Measurements from ENCODE around the gene CHAT.

CHAT gene

GRCh38 chr10:49597426-49598163 is 16.2 kb upstream of the CHAT start:
- no peak for DNase-seq

GRCh38 chr10:49598164-49598856 is 15.5 kb upstream of the CHAT start:
- DNase-seq = no peak

DNA sequence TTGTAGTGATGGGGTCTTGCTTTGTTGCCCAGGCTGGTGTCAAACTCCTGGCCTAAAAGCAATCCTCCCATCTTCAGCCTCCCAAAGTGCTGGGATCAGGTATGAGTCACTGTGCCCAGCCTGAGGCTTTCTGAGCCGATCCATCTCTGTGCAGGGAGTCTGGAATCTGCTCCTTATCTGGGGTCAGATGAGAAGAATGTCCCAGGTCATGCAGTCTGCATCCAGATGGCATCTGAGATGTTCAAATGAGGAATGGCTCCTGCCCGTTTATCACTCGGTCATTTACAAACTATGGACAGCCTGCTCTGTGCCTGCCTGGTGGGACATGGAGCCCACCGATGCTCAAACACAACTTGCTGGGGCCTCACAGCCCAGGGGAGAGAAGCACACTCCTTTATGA is 14.9 kb upstream of the CHAT start:
- DNase-seq = no peak

DNA sequence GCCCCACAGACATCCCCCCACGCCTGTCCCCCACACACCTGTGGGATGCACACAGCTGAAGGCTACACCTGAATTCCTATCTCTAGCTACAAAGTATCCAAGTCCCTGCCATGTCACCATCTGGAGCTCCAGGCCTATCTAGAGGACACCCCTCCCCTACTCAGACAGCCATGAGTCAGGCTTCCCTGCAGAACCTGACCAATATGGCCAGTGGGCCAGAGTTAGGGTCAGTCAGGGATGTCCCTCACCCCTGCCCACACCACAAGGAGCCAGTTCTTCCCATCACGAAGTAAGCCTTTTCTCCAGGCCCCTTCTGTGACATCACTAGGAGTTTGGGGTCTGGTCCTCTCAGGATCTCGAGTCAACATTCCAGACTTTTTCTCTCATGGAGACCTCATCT is 14.3 kb upstream of the CHAT start:
- no peak for DNase-seq

- DNase-seq = no peak
These were observed 13.8 kb upstream of the CHAT start for GRCh38 chr10:49600046-49600445.

GRCh38 chr10:49600781-49601400 is 12.9 kb upstream of the CHAT start:
- DNase-seq = no peak

- DNase-seq = no peak
These were observed 12.0 kb upstream of the CHAT start for GRCh38 chr10:49601857-49602256.

DNA sequence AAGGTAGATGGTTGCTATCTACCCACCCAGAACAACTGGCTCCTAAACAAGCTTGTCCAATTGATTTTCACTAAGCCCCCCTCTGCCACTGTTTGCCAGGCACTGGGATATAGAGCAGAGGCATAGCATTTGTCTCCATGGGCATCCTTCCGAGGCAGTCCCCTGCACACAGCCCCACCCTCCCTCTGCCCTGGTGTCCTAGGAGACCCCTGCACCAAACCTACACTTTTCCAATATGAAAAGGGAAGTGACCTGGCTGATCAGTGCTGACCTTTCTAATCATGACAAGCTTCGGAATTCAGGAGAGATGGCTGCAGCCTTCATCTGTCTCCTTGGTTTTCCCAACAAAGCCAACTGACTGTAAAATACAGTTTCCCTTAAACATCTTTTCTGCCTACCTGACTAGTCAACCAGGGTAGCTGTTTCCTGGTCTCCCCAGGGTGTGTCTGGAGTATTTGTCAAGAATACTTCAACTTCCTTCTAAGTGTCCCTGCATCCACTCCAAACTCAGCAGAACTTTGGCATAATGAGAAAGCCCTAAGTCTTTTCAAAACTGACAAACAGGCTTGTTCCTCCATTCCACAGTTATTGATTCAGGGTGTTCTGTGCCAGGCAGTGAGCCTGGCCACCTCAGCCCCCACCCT is 11.3 kb upstream of the CHAT start:
- DNase-seq = no peak

- DNase-seq = no peak
These were observed 8.5 kb upstream of the CHAT start for GRCh38 chr10:49605216-49605938.

DNA sequence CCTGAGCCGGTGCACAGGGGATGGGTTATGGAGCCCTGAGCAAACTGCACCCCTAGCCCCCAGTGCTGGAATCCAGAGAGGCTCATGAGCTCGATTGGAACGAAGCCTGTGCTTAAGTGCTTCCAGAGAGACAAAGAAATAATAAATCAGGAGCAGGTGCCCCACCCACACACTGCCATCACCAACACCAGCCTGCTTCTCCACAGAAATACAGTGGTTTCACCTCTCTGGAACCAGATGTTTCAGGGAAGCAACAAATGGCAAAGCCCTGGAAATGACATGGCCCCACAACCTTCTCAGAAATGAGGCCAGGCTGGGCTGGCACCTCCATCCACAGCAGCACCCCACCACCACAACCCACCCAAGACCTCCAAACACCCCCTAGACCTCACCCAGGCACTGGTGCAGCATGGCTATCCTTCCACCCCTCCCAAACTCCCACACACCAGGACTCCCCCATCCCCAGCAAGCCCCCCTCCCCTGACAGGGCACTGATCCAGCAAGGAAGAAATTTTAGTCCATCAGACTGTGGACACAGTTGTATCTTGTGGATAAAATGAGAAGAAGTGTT is 7.8 kb upstream of the CHAT start:
- DNase-seq = no peak

DNA sequence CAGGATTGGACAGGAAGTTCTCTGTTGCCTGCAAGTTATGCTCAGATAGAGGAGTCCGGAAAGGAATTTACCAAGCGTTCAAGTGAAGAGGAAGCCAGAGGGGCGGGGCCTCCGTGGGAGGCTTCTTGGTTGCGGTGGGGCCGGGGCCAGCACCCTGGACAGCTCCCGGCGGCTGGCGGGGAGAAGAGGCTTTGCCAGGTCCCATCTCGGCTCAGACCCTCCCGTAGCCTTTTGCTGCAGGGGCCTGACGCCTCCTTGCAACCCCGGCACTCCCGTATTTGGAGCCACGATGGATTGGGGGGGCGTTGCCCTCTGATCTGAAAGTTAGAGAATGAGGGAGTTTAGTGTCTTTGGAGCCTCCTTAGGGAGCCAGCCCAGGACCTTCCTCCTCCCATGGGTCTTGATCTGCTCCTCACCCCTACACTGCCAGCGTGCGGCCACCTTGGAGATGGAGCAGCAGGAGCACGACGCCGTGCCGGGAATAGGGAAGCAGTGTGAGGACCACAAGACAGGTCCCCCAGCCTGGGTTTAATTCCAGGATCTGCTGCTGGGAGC is 6.8 kb upstream of the CHAT start:
- no peak for DNase-seq

- no peak for DNase-seq
These were observed 5.5 kb upstream of the CHAT start for GRCh38 chr10:49608166-49609005.

DNA sequence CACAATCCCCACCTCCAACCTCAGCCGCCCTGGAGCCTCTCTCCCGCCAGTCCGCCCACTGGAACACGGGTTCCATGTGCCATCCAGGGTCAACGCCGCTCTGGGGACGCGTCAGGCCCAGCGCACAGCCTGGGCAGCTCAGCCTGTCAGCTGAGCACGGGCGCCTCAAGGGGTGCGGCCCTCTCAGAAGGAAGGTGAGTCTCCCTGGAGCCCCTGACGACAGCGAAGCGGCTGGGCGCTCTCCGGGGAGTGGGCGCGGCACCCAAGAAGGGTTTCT is 4.9 kb upstream of the CHAT start:
- DNase-seq = no peak

DNA sequence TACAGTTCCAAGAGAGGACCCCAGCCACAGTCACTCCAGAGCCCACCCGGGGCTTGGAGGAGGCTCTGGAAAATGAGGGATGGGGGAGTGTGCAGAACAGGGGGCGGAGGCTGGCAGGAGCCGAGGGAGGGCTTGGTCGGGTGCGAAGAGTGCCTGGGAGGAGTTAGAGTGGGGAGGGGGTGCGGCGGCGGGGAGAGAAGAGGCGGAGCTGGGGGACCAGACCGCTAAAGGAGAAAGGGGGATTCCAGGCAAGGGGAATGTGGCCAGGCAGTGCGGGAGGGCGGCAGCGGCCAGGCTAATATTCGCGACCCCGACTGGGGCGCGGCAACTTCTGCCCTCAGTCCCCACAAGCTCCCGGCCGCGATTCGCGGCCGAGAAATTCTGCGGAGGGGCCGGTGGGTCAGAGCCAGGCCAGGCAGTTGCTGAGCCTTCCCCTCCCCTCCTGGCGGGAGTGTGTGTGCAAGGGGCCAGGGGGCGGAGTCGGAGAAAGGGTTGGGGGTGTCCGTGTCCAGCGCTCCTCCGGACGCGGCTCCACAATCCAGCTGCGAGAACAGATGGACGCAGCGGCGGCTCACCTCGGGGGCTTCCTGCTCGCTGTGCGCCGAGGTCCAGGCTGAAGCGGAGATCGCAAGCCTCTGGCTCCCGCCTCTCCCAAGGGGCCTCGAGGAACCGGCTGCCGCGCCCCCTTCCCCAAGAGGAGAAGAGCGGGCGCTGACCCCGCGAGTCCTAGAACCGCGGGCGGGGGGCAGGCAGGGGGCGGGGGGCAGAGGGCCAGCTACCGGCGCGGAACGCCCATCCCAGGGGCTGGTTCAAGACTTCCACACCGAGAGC is 4.3 kb upstream of the CHAT start:
- DNase-seq = no peak

GRCh38 chr10:49610114-49610457 is 3.8 kb upstream of the CHAT start, which contains the start of gene SLC18A3:
Gene SLC18A3 (plus strand): TSS chr10:49610310. CDS start chr10:49610741, 431 bp downstream.
- no peak for DNase-seq

- no peak for DNase-seq
These were observed 3.2 kb upstream of the CHAT start for GRCh38 chr10:49610458-49611165.

- no peak for DNase-seq
These were observed 2.5 kb upstream of the CHAT start for GRCh38 chr10:49611166-49611815.

DNA sequence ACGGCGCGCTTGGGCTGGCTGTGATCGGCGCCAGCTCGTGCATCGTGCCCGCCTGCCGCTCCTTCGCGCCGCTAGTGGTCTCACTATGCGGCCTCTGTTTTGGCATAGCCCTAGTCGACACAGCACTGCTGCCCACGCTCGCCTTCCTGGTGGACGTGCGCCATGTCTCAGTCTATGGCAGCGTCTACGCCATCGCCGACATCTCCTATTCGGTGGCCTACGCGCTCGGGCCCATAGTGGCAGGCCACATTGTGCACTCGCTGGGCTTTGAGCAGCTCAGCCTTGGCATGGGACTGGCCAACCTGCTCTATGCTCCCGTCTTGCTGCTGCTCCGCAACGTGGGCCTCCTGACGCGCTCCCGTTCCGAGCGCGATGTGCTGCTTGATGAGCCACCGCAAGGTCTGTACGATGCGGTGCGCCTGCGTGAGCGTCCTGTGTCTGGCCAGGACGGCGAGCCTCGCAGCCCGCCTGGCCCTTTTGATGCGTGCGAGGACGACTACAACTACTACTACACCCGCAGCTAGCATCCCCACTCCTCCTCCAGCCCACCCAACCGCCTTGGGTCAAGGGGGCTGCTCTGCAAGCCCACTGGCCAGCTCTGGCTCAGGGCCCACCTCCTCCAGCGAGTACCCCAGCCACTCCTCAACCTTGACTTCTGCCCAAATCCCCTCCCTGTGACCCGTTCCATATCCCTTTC is 1.9 kb upstream of the CHAT start:
- no peak for DNase-seq

Measured in NCI-H1436 treated with DMSO at 0.1 percent for 48 hours (cell line).